Erythroblast (primary cell): Measurements from ENCODE around the gene PRF1.

Experiments used
- GATA1 ChIP-seq: IDR thresholded peaks from 2 replicates; pipeline ENCODE4 v1.6.1; 2011; ENCODE audit warnings: low read depth, mild to moderate bottlenecking, control low read depth, low read length, moderate library complexity
- POLR2A ChIP-seq: IDR thresholded peaks from 2 replicates; pipeline ENCODE4 v1.6.1; 2011; ENCODE audit warnings: mild to moderate bottlenecking, low read length

- TF ChIP-seq POLR2A (no peak), GATA1 (no peak)
Measured at GRCh38 chr10:70571636-70572439, 30.7 kb downstream of the PRF1 start.
